OCI-LY3 (cell line): ENCODE results near the gene SH3PXD2A.

Source experiments
- H2AFZ ChIP-seq: fragments of 200-600, 300-600 bp; shearing (Covaris generic); 2 replicates; pipeline ENCODE4 v1.6.0; 2014; ENCODE audit warnings: antibody characterized with exemption, low read depth, low read length
- H3K27ac ChIP-seq: fragments of 200-600, 300-600 bp; sonication (generic); 2 replicates; pipeline ENCODE4 v1.5.1; 2014; ENCODE audit warnings: mild to moderate bottlenecking, low read length, moderate library complexity, mixed read lengths
- H3K27me3 ChIP-seq: fragments of 200-600, 300-600 bp; sonication (generic); 2 replicates; pipeline ENCODE4 v1.6.1; 2014; ENCODE audit warnings: low read depth, low read length, mixed read lengths
- H3K36me3 ChIP-seq: fragments of 200-600, 300-600 bp; sonication (generic); replicated peaks from 2 replicates; pipeline ENCODE3; 2014; ENCODE audit warnings: low read depth, low read length, mixed read lengths
- H3K4me1 ChIP-seq: fragments of 300-600, 200-600 bp; sonication (generic); 2 replicates; pipeline ENCODE4 v1.6.1; 2014; ENCODE audit warnings: low read length, mixed read lengths
- H3K4me2 ChIP-seq: fragments of 200-600, 300-600 bp; sonication (generic); 2 replicates; pipeline ENCODE4 v1.6.1; 2014; ENCODE audit warnings: low read length, mixed read lengths
- H3K4me3 ChIP-seq: fragments of 300-600, 200-600 bp; sonication (generic); 2 replicates; pipeline ENCODE4 v1.5.1; 2014; ENCODE audit warnings: antibody characterized with exemption, mild to moderate bottlenecking, low read length, moderate library complexity
- H3K79me2 ChIP-seq: fragments of 300-600, 200-600 bp; shearing (Covaris generic); 2 replicates; pipeline ENCODE4 v1.6.1; 2014; ENCODE audit warnings: mild to moderate bottlenecking, low read length, mixed read lengths
- H3K9ac ChIP-seq: fragments of 300-600, 200-600 bp; shearing (Covaris generic); 2 replicates; pipeline ENCODE4 v1.6.0; 2014; ENCODE audit warnings: mild to moderate bottlenecking, low read length, moderate library complexity
- H3K9me3 ChIP-seq: fragments of 200-600, 300-600 bp; shearing (Covaris generic); 2 replicates; pipeline ENCODE4 v1.6.1; 2014; ENCODE audit warnings: low read length, mixed read lengths; ENCODE audit not compliant: insufficient read depth
- H4K20me1 ChIP-seq: fragments of 200-600, 300-600 bp; sonication (generic); 2 replicates; pipeline ENCODE4 v1.6.1; 2016; ENCODE audit warnings: low read length, mixed read lengths; ENCODE audit not compliant: insufficient read depth
- CTCF ChIP-seq: fragments of 200-600, 300-600 bp; sonication (generic); IDR thresholded peaks from 2 replicates; pipeline ENCODE4 v1.5.1; 2014; ENCODE audit warnings: antibody characterized with exemption, low read length, low read depth
- EZH2phosphoT487 ChIP-seq: fragments of 200-600 bp; shearing (Covaris generic); IDR thresholded peaks from 2 replicates; pipeline ENCODE4 v1.6.1; 2018; ENCODE audit warnings: antibody characterized with exemption, mixed run types, low read depth

The SH3PXD2A gene

DNA sequence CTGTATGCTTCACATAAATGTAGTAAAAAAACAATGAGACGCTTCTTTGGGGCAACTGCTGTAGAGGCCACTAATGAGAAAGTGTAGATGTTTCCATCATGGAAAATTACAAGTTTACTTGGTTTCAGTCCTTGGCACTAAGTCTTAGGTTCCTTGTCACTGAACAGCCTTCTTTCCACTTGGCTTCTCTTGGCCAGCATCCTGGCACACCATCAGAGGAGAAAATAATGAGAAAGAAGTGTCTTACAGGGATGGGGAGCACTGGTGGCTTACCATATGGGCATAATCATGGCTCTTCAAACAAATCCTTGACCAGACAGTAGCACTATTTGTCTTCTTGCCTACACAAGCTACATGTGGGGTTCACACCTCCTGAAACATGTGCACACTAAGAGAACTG lies 22.5 kb upstream of the SH3PXD2A start:
- no peak for TF ChIP-seq CTCF
- no peaks in the 10 kb centered on the region for H3K27me3 ChIP-seq
- no peak overlapping the region for H3K9ac ChIP-seq
- no peaks in the 10 kb centered on the region for H3K79me2 ChIP-seq
- H3K4me2 ChIP-seq = no peak overlapping the region
- H2AFZ ChIP-seq = no peak overlapping the region
- no peaks in the 10 kb centered on the region for H3K9me3 ChIP-seq
- H4K20me1 ChIP-seq = no peaks in the 10 kb centered on the region
- no peak overlapping the region for H3K4me3 ChIP-seq
- H3K27ac ChIP-seq = no peak overlapping the region
- no peaks in the 10 kb centered on the region for H3K4me1 ChIP-seq
- H3K36me3 ChIP-seq = no peaks in the 10 kb centered on the region

GRCh38 chr10:103876155-103876554 lies 20.8 kb upstream of the SH3PXD2A start:
- Histone ChIP-seq H3K27ac (no peak overlapping the region), H3K4me3 (no peak overlapping the region), H3K27me3 (no peaks in the 10 kb centered on the region), H2AFZ (no peak overlapping the region), H3K9ac (no peak overlapping the region), H3K4me2 (no peak overlapping the region), H3K9me3 (no peaks in the 10 kb centered on the region), H3K79me2 (no peaks in the 10 kb centered on the region), H3K36me3 (no peaks in the 10 kb centered on the region), H4K20me1 (no peaks in the 10 kb centered on the region), H3K4me1 (no peaks in the 10 kb centered on the region)
- TF ChIP-seq CTCF (no peak), EZH2phosphoT487 (no peak)

DNA sequence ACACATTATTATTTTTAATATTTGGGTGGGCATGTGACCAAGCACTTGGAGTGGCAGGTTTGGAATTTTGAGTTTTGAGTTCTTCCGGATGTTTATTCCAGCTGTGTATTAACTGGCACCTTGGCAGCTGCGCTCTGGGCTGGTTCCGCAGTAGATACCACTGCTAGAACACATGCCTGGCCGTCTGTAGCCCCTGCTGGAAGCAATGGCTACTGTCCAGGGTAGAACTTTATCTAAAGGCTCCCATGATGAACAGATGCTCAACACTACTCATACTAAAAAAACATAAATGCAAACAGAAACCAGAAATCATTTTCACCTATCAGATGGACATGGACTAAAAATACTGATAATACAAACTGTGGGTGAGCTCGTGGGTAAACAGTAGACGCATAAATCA lies 19.4 kb upstream of the SH3PXD2A start:
- no peak overlapping the region for H3K4me3 ChIP-seq
- H3K27ac ChIP-seq = no peak overlapping the region

DNA sequence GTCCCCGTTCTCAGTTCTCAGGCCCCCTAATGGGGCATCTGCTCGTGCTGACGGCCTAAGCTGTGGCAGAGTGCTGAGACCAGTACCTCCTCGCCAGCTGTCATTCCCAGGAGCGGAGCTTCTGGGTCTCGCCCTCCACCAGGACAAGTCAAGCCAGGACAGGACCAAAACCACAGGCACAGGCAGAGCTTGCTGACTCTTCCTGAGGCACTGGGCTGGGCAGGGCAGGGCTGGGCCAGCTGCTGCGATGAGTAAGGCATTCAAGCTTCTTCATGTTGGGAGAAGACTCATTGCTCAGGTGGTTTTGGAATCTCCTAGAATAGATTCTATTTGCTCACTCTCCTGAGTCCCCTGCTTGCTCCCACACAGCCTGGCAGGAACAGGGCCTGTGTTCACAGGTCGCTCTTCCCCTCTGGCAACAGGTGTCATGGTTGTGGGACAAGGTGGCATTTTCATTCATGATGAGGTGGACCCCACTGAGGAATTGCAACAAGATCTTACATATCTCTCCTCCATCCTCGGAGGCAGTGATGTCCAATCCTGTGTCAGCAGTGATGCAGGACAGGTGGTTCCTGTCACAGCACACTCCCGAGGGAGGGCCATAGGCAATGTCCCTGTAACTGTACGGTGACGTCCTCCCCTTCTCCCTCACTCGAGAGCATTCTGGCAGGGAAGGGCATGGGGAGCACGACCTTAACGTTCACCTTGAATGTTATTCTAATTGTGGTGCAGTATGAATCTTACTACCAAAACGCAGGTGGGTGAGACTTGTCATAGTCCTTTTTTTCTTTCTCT lies 17.0 kb upstream of the SH3PXD2A start:
- no peaks in the 10 kb centered on the region for H3K79me2 ChIP-seq

More for the DNA sequence above, 19.4 kb upstream of the SH3PXD2A start:
- Histone ChIP-seq H3K4me2 (no peak overlapping the region), H3K4me1 (no peaks in the 10 kb centered on the region), H3K27me3 (no peaks in the 10 kb centered on the region), H4K20me1 (no peaks in the 10 kb centered on the region), H3K9ac (no peak overlapping the region), H2AFZ (no peak overlapping the region), H3K9me3 (no peaks in the 10 kb centered on the region), H3K36me3 (no peaks in the 10 kb centered on the region), H3K79me2 (no peaks in the 10 kb centered on the region)
- TF ChIP-seq CTCF = no peak
- TF ChIP-seq EZH2phosphoT487 = no peak

More for the DNA sequence above, 17.0 kb upstream of the SH3PXD2A start:
- no peaks in the 10 kb centered on the region for H3K27me3 ChIP-seq
- TF ChIP-seq EZH2phosphoT487 = no peak
- TF ChIP-seq CTCF = no peak
- no peak overlapping the region for H3K4me3 ChIP-seq
- H3K9ac ChIP-seq = no peak overlapping the region
- H3K9me3 ChIP-seq = no peaks in the 10 kb centered on the region
- no peaks in the 10 kb centered on the region for H3K4me1 ChIP-seq
- H4K20me1 ChIP-seq = no peaks in the 10 kb centered on the region
- H2AFZ ChIP-seq = no peak overlapping the region
- no peak overlapping the region for H3K4me2 ChIP-seq
- H3K36me3 ChIP-seq = no peaks in the 10 kb centered on the region
- no peak overlapping the region for H3K27ac ChIP-seq
